Panc1 (cell line): ENCODE data around the gene SCAMP4. TPM values are rescaled to one million over a fixed set of nuclear protein-coding genes. Genes with fewer than 3 reads are reported as not detected.

Experiments used
- ATAC-seq: fragments of 200-7000 bp; cut with Tn5 transposase; 2 replicates; pipeline ENCODE4 v1.9.1; 2020; ENCODE audit warnings: mild to moderate bottlenecking, moderate library complexity
- Bru-seq: library from RNA; stranded (reverse); fragments of 400-500 nt; gene quantifications from one replicate; lab custom pipeline; 2021; lab: Mats Ljungman, UMichigan
- BruChase-seq, 2 experiments: library from RNA; stranded (reverse); fragments of 400-500 nt; gene quantifications; one replicate each; lab custom pipeline; 2021; lab: Mats Ljungman, UMichigan
- BruUV-seq: library from RNA; stranded (reverse); fragments of 400-500 nt; replicated peaks from 2 replicates; lab custom pipeline; 2021; lab: Mats Ljungman, UMichigan
- CTCF ChIA-PET: fragments of 300-600 bp; sonication (Branson Sonifier 250); formaldehyde crosslinking; loops from one replicate; lab custom pipeline; 2022; ENCODE audit warnings: antibody characterized with exemption; lab: Charles Lee
- POLR2A ChIA-PET: fragments of 300-600 bp; sonication (Branson Sonifier 250); formaldehyde crosslinking; loops from one replicate; lab custom pipeline; 2022; ENCODE audit warnings: antibody characterized with exemption; lab: Charles Lee
- DNase-seq: peaks from one replicate; pipeline ENCODE4 v3.0.0-alpha.2; 2010; ENCODE audit warnings: low read depth, low spot score
- H3K27ac ChIP-seq: 2 replicates; pipeline ENCODE4 v1.5.1; 2011; ENCODE audit warnings: mild to moderate bottlenecking, low read length, inconsistent platforms
- H3K27me3 ChIP-seq: fragments of 200-500 bp; sonication (Bioruptor generic); 2 replicates; pipeline ENCODE4 v1.6.0; 2014; ENCODE audit warnings: low read length, inconsistent platforms; ENCODE audit not compliant: control insufficient read depth, insufficient read depth
- H3K36me3 ChIP-seq: fragments of 200-500 bp; sonication (Bioruptor generic); 2 replicates; pipeline ENCODE4 v1.5.1; 2014; ENCODE audit warnings: inconsistent platforms, mild to moderate bottlenecking, low read length, moderate library complexity; ENCODE audit not compliant: control insufficient read depth, insufficient read depth
- H3K4me1 ChIP-seq: 2 replicates; pipeline ENCODE4 v1.5.1; 2011; ENCODE audit warnings: inconsistent platforms, mild to moderate bottlenecking, low read length, moderate library complexity; ENCODE audit not compliant: control insufficient read depth, insufficient read depth
- H3K4me3 ChIP-seq, 2 experiments: 2 replicates each; pipeline ENCODE4 v1.5.1; 2011 to 2012; ENCODE audit warnings: low read depth in 2 of 2, low read length in 2 of 2, mild to moderate bottlenecking in 2 of 2, inconsistent platforms in 1 of 2, moderate library complexity in 1 of 2
- H3K9me3 ChIP-seq: fragments of 200-500 bp; sonication (Bioruptor generic); 2 replicates; pipeline ENCODE4 v1.5.1; 2014; ENCODE audit warnings: low read depth, mild to moderate bottlenecking, inconsistent platforms, low read length, moderate library complexity; ENCODE audit not compliant: control insufficient read depth, insufficient read depth
- POLR2AphosphoS5 ChIP-seq: IDR thresholded peaks from 2 replicates; pipeline ENCODE4 v1.6.1; 2012; ENCODE audit warnings: mild to moderate bottlenecking, low read depth, low read length, moderate library complexity
- SIN3A ChIP-seq: IDR thresholded peaks from 2 replicates; pipeline ENCODE4 v1.6.1; 2012; ENCODE audit warnings: low read depth, mild to moderate bottlenecking, low read length, moderate library complexity, borderline replicate concordance; ENCODE audit not compliant: insufficient read depth
- TCF7L2 ChIP-seq: IDR thresholded peaks from 2 replicates; pipeline ENCODE4 v1.6.1; 2011; ENCODE audit warnings: mild to moderate bottlenecking, low read depth, low read length, inconsistent platforms
- in situ Hi-C: cut with HindIII; loops from 2 replicates; pipeline ENCODE4 v1.10.0; 2016; ENCODE audit warnings: low sequenced_read_pairs, low pct_unique_long_range_greater_than_20kb
- intact Hi-C: fragments of 100-400 bp; cut with micrococcal nuclease; formaldehyde crosslinking; loops from one replicate; pipeline ENCODE4 v1.10.0; 2022; ENCODE audit not compliant: unreplicated experiment
- long read RNA-seq: library from polyadenylated mRNA; unstranded; transcript quantifications from one replicate; pipeline ENCODE4 v2.0.0, GENCODE V29; 2021; ENCODE audit not compliant: unreplicated experiment
- polyA plus RNA-seq: library from polyadenylated mRNA; unstranded; fragments of >200 nt; gene quantifications from one replicate; pipeline ENCODE4 v1.2.1, GENCODE V29; 2012; ENCODE audit warnings: missing spikeins; ENCODE audit not compliant: insufficient read length
- total RNA-seq: library from RNA; stranded (reverse); gene quantifications from one replicate; pipeline ENCODE4 v1.2.1, GENCODE V29; 2021; ENCODE audit not compliant: unreplicated experiment
- TF ChIP-seq, protein P1 (sequence below): fragments of 450-650 bp; IDR thresholded peaks from 2 replicates; pipeline ENCODE4 v1.5.1; 2017; ENCODE audit warnings: mild to moderate bottlenecking
- TF ChIP-seq, protein P2 (sequence below), 2 experiments: IDR thresholded peaks; 2 replicates each; pipeline ENCODE4 v1.6.1; 2011 to 2012; ENCODE audit warnings: low read depth in 2 of 2, control low read depth in 1 of 2, low read length in 1 of 2, mild to moderate bottlenecking in 1 of 2, moderate library complexity in 1 of 2; ENCODE audit not compliant: insufficient read depth in 1 of 2

Gene SCAMP4, protein sequence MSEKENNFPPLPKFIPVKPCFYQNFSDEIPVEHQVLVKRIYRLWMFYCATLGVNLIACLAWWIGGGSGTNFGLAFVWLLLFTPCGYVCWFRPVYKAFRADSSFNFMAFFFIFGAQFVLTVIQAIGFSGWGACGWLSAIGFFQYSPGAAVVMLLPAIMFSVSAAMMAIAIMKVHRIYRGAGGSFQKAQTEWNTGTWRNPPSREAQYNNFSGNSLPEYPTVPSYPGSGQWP
- total RNA-seq (98.4 TPM), Bru-seq, nascent RNA (percentile 69 among the genes with signal in this experiment), BruChase-seq, experiment 1, labeled RNA remaining after a 2-hour chase (percentile 82 among the genes with signal in this experiment), BruChase-seq, experiment 2, labeled RNA remaining after a 6-hour chase (percentile 91 among the genes with signal in this experiment)
- 94.3 TPM for polyA plus RNA-seq
- long read RNA-seq, transcript SCAMP4-201 (7 exons, 2,684 nt): major isoform, 38 of 96 reads
- long read RNA-seq, partial matches to known transcripts: 48 of 96 reads
- long read RNA-seq, other reads (novel, unspliced or antisense): 3 of 96 reads

DNA sequence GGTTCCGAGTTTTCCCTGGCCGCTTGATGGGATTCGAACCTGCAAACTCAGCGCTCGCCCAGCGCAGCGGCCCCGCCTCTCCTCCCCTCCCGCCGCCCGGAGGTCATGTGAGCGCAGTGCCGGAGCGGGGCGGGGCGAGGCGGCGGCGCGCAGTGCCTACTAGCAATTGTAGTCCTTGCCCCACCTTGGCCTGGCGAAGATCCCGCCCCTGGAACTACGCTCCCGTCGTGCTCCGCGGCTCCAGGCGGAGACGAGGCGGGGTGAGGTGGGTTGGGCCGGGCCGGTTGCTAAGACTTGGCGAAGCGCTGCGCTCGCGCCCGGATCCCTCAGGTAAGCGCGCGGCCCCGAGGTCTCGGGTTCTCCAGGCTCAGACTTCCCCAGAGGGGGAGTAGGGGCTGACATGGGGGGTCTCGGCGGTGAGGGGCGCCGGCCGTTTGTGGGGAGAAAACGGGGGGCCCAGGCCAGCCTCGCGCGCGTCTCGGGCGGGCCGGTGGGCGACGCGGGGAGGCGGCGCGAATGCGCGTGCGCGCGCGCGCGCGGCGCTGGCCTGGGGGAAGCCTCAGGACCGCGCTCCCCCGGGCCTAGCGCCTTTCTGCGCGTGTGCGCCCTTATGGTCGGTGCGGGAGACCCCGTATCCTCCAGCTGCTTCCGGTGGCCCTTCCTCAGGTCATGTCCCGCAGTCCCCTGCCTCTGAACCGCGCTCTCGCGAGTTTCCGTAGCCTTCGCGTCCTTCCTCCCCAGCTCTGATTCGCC, at the start of gene SCAMP4, which contains the start of gene ADAT3:
TSS of gene SCAMP4 (plus strand) at position 290 of the 753 bp plus-strand sequence. CDS start 9,621 bp downstream, outside the sequence.
TSS of gene ADAT3 (plus strand) at position 290 of the 753 bp plus-strand sequence. CDS start 6,649 bp downstream, outside the sequence.
- peak; percentile 95 for ATAC-seq
- DNase-seq: peak; percentile 84
- ChIA-PET CTCF (no interaction called here), POLR2A (no interaction called here)
- Histone ChIP-seq H3K9me3 (no peaks in the 10 kb centered on the region), H3K36me3 (no peaks in the 10 kb centered on the region), H3K27me3 (no peaks in the 10 kb centered on the region), H3K27ac (peak within 1 kb of the TSS; percentile 93), H3K4me3 (peak within 1 kb of the TSS; percentile 60 to 70), H3K4me1 (peaks cover 17% of the 10 kb centered on the region)
- in situ Hi-C loops (no loop called here), intact Hi-C loops (no loop called here)
- peak; percentile 83; the same call in 1 of the 2 replicates for TF ChIP-seq POLR2AphosphoS5
- TF ChIP-seq, protein P1, sequence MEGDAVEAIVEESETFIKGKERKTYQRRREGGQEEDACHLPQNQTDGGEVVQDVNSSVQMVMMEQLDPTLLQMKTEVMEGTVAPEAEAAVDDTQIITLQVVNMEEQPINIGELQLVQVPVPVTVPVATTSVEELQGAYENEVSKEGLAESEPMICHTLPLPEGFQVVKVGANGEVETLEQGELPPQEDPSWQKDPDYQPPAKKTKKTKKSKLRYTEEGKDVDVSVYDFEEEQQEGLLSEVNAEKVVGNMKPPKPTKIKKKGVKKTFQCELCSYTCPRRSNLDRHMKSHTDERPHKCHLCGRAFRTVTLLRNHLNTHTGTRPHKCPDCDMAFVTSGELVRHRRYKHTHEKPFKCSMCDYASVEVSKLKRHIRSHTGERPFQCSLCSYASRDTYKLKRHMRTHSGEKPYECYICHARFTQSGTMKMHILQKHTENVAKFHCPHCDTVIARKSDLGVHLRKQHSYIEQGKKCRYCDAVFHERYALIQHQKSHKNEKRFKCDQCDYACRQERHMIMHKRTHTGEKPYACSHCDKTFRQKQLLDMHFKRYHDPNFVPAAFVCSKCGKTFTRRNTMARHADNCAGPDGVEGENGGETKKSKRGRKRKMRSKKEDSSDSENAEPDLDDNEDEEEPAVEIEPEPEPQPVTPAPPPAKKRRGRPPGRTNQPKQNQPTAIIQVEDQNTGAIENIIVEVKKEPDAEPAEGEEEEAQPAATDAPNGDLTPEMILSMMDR: no peak
- TF ChIP-seq, protein P2, sequence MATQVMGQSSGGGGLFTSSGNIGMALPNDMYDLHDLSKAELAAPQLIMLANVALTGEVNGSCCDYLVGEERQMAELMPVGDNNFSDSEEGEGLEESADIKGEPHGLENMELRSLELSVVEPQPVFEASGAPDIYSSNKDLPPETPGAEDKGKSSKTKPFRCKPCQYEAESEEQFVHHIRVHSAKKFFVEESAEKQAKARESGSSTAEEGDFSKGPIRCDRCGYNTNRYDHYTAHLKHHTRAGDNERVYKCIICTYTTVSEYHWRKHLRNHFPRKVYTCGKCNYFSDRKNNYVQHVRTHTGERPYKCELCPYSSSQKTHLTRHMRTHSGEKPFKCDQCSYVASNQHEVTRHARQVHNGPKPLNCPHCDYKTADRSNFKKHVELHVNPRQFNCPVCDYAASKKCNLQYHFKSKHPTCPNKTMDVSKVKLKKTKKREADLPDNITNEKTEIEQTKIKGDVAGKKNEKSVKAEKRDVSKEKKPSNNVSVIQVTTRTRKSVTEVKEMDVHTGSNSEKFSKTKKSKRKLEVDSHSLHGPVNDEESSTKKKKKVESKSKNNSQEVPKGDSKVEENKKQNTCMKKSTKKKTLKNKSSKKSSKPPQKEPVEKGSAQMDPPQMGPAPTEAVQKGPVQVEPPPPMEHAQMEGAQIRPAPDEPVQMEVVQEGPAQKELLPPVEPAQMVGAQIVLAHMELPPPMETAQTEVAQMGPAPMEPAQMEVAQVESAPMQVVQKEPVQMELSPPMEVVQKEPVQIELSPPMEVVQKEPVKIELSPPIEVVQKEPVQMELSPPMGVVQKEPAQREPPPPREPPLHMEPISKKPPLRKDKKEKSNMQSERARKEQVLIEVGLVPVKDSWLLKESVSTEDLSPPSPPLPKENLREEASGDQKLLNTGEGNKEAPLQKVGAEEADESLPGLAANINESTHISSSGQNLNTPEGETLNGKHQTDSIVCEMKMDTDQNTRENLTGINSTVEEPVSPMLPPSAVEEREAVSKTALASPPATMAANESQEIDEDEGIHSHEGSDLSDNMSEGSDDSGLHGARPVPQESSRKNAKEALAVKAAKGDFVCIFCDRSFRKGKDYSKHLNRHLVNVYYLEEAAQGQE (IDR thresholded peaks at IDR 0.05; ENCODE audit: insufficient read depth in 1 of 2, low read depth in 2 of 2, low read length in 1 of 2): no peak; a peak in 1 of 4 replicates
- BruUV-seq: TSS peak; percentile 86

DNA sequence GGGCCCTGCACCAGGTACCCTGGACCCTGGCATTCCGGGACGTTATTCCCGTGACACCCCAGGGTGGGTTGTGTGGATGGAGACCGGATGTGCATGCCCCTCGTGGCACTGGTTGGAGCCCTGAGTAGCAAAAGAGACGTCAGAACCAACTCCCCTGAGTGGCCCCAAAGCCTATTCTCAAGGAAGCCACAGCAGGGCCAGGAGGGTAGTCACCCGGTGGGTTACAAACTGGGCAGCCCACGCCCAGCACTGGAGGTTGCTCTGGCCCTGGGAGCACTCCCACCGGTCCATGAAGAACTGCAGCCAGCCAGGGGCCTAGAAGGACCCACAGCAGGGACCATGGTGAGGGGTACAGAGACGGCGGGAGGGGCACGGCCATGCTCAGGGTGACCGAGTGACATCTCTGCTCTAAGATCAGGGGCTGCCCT, 49.4 kb upstream of the SCAMP4 start:
- TF ChIP-seq SIN3A (no peak), TCF7L2 (no peak), POLR2AphosphoS5 (no peak)
- TF ChIP-seq, protein P1: no peak
- TF ChIP-seq, protein P2 (IDR thresholded peaks at IDR 0.05; ENCODE audit: insufficient read depth in 1 of 2, low read depth in 2 of 2, low read length in 1 of 2): no peak
- H3K36me3 ChIP-seq: no peaks in the 10 kb centered on the region
- peak overlapping the region; percentile 91 for H3K27ac ChIP-seq
- H3K4me1 ChIP-seq: peaks cover 48% of the 10 kb centered on the region
- no peaks in the 10 kb centered on the region for H3K27me3 ChIP-seq
- ATAC-seq (peak; percentile 8), DNase-seq (no peak)
- BruUV-seq: no TSS peak
- ChIA-PET POLR2A (interaction anchor here (0.6 kb wide), 1 partner anchor 129 kb away, joined by 3 read pairs; no protein-coding TSS in a partner anchor), CTCF (no interaction called here)
- in situ Hi-C loops: no loop called here
- no peaks in the 10 kb centered on the region for H3K9me3 ChIP-seq
- peak overlapping the region; percentile 24 to 45 for H3K4me3 ChIP-seq
- intact Hi-C loops: no loop called here
